Mesendoderm (in vitro differentiated cells): ENCODE results near the gene TMEM183A.

Experiments
- DNase-seq: peaks from one replicate; pipeline ENCODE4 v3.0.0; 2013
- H2AK5ac ChIP-seq: 2 replicates; pipeline ENCODE4 v1.6.1; 2013; ENCODE audit warnings: low read length, inconsistent platforms
- H2BK120ac ChIP-seq: 2 replicates; pipeline ENCODE4 v1.6.1; 2013; ENCODE audit warnings: low read depth, mild to moderate bottlenecking, low read length, moderate library complexity, mixed read lengths
- H2BK15ac ChIP-seq: replicated peaks from 2 replicates; pipeline ENCODE4 v1.6.1; 2013; ENCODE audit warnings: low read depth, mild to moderate bottlenecking, moderate library complexity
- H2BK5ac ChIP-seq: 2 replicates; pipeline ENCODE4 v1.6.1; 2013; ENCODE audit warnings: low read length, inconsistent platforms
- H3K18ac ChIP-seq: 2 replicates; pipeline ENCODE4 v1.6.1; 2013; ENCODE audit warnings: mild to moderate bottlenecking, low read length, mixed read lengths
- H3K23ac ChIP-seq: one replicate; pipeline ENCODE4 v1.6.1; 2013; ENCODE audit warnings: low read length
- H3K27ac ChIP-seq: 2 replicates; pipeline ENCODE4 v1.5.1; 2013; ENCODE audit warnings: low read depth, mild to moderate bottlenecking, inconsistent platforms, low read length, moderate library complexity
- H3K27me3 ChIP-seq: 2 replicates; pipeline ENCODE4 v1.6.1; 2013; ENCODE audit warnings: low read length, control low read depth, mild to moderate bottlenecking, inconsistent platforms; ENCODE audit not compliant: insufficient read depth, poor library complexity
- H3K36me3 ChIP-seq: 2 replicates; pipeline ENCODE4 v1.6.1; 2013; ENCODE audit warnings: low read length, inconsistent platforms; ENCODE audit not compliant: control insufficient read depth, insufficient read depth
- H3K4ac ChIP-seq: one replicate; pipeline ENCODE4 v1.6.1; 2013; ENCODE audit warnings: low read depth, mild to moderate bottlenecking, low read length, moderate library complexity
- H3K4me1 ChIP-seq: 2 replicates; pipeline ENCODE4 v1.6.1; 2013; ENCODE audit warnings: low read depth, low read length, inconsistent platforms; ENCODE audit not compliant: control insufficient read depth
- H3K4me2 ChIP-seq: 2 replicates; pipeline ENCODE4 v1.6.1; 2013; ENCODE audit warnings: low read length
- H3K4me3 ChIP-seq: 2 replicates; pipeline ENCODE4 v1.5.1; 2013; ENCODE audit warnings: mild to moderate bottlenecking, low read length
- H3K56ac ChIP-seq: one replicate; pipeline ENCODE4 v1.6.1; 2013; ENCODE audit warnings: low read length
- H3K79me1 ChIP-seq: 2 replicates; pipeline ENCODE4 v1.6.1; 2013; ENCODE audit warnings: low read length, inconsistent platforms
- H3K79me2 ChIP-seq: 2 replicates; pipeline ENCODE4 v1.6.1; 2013; ENCODE audit warnings: mild to moderate bottlenecking, low read length; ENCODE audit not compliant: control insufficient read depth, insufficient read depth
- H3K9ac ChIP-seq: 2 replicates; pipeline ENCODE4 v1.6.1; 2013; ENCODE audit warnings: low read length, inconsistent platforms
- H4K5ac ChIP-seq: one replicate; pipeline ENCODE4 v1.6.1; 2013; ENCODE audit warnings: low read length
- H4K8ac ChIP-seq: one replicate; pipeline ENCODE4 v1.6.1; 2013; ENCODE audit warnings: low read depth, mild to moderate bottlenecking, control low read depth, low read length, moderate library complexity
- WGBS: extraction: QIAGEN DNeasy Blood & Tissue Kit; methylation state at CpG from one replicate; pipeline ENCODE4 v1.1.7; 2013; ENCODE audit warnings: low lambda C conversion rate, missing lambda C conversion rate; ENCODE audit not compliant: insufficient coverage; ENCODE audit errors: extremely low coverage; 5-methylcytosine and 5-hydroxymethylcytosine counted together

TMEM183A gene

GRCh38 chr1:203036135-203036534 is 29.0 kb downstream of the TMEM183A start:
- Histone ChIP-seq H3K23ac (no peak overlapping the region), H3K18ac (no peak overlapping the region)
- WGBS: no CpG with 5 or more reads among the region's 4 CpGs

GRCh38 chr1:203036537-203036936 is 29.4 kb downstream of the TMEM183A start:
- Histone ChIP-seq H3K36me3 (no peaks in the 10 kb centered on the region), H2AK5ac (no peak overlapping the region), H3K9ac (no peak overlapping the region), H3K4me3 (no peak overlapping the region), H3K18ac (no peak overlapping the region), H2BK120ac (no peak overlapping the region), H3K27me3 (no peaks in the 10 kb centered on the region), H3K79me1 (no peaks in the 10 kb centered on the region), H3K27ac (no peak overlapping the region), H3K4me1 (no peaks in the 10 kb centered on the region), H3K23ac (no peak overlapping the region), H4K8ac (no peak overlapping the region), H3K4ac (no peak overlapping the region), H2BK5ac (no peak overlapping the region), H3K56ac (no peak overlapping the region), H3K79me2 (no peaks in the 10 kb centered on the region), H4K5ac (no peak overlapping the region), H2BK15ac (no peak overlapping the region), H3K4me2 (no peak overlapping the region)
- no CpG with 5 or more reads among the region's 2 CpGs for WGBS
- DNase-seq: no peak

More at GRCh38 chr1:203036135-203036534, 29.0 kb downstream of the TMEM183A start:
- Histone ChIP-seq H3K56ac (no peak overlapping the region), H3K79me1 (no peaks in the 10 kb centered on the region), H3K4me3 (no peak overlapping the region), H3K27me3 (no peaks in the 10 kb centered on the region), H4K8ac (no peak overlapping the region), H2BK120ac (no peak overlapping the region), H4K5ac (no peak overlapping the region), H3K4ac (no peak overlapping the region), H3K27ac (no peak overlapping the region), H3K4me2 (no peak overlapping the region), H3K4me1 (no peaks in the 10 kb centered on the region), H3K9ac (no peak overlapping the region), H2AK5ac (no peak overlapping the region), H2BK5ac (no peak overlapping the region), H3K36me3 (no peaks in the 10 kb centered on the region), H3K79me2 (no peaks in the 10 kb centered on the region), H2BK15ac (no peak overlapping the region)
- DNase-seq: peak; percentile 52

- H3K79me2 ChIP-seq: no peaks in the 10 kb centered on the region
- no peaks in the 10 kb centered on the region for H3K36me3 ChIP-seq
- no CpG with 5 or more reads among the region's 10 CpGs for WGBS
- H4K5ac ChIP-seq: no peak overlapping the region
- no peaks in the 10 kb centered on the region for H3K79me1 ChIP-seq
- H3K4me2 ChIP-seq: no peak overlapping the region
- no peaks in the 10 kb centered on the region for H3K27me3 ChIP-seq
- no peak overlapping the region for H4K8ac ChIP-seq
- no peak overlapping the region for H2BK5ac ChIP-seq
- no peak overlapping the region for H3K27ac ChIP-seq
- no peak overlapping the region for H3K18ac ChIP-seq
- H3K9ac ChIP-seq: no peak overlapping the region
- no peak overlapping the region for H2BK120ac ChIP-seq
- H3K4me3 ChIP-seq: no peak overlapping the region
- no peak overlapping the region for H2AK5ac ChIP-seq
- H2BK15ac ChIP-seq: no peak overlapping the region
- H3K56ac ChIP-seq: no peak overlapping the region
- H3K4me1 ChIP-seq: peaks cover 6% of the 10 kb centered on the region
- H3K4ac ChIP-seq: no peak overlapping the region
- no peak overlapping the region for H3K23ac ChIP-seq
- DNase-seq: no peak
Observed at GRCh38 chr1:203037509-203038190, 30.5 kb downstream of the TMEM183A start.

- Histone ChIP-seq H3K18ac (no peak overlapping the region), H2BK5ac (no peak overlapping the region), H3K79me2 (no peaks in the 10 kb centered on the region), H3K27me3 (no peaks in the 10 kb centered on the region), H3K27ac (no peak overlapping the region), H3K4me2 (no peak overlapping the region), H3K56ac (no peak overlapping the region), H2BK15ac (no peak overlapping the region), H3K23ac (no peak overlapping the region), H3K4me1 (peaks cover 6% of the 10 kb centered on the region), H4K5ac (no peak overlapping the region), H3K4me3 (no peak overlapping the region), H3K4ac (no peak overlapping the region), H4K8ac (no peak overlapping the region), H2AK5ac (no peak overlapping the region), H3K79me1 (no peaks in the 10 kb centered on the region), H3K36me3 (no peaks in the 10 kb centered on the region), H3K9ac (no peak overlapping the region), H2BK120ac (no peak overlapping the region)
- no peak for DNase-seq
- no CpG with 5 or more reads among the region's 9 CpGs for WGBS
Observed at GRCh38 chr1:203038217-203038741, 31.1 kb downstream of the TMEM183A start.

GRCh38 chr1:203038891-203039608 is 31.9 kb downstream of the TMEM183A start:
- H2BK15ac ChIP-seq: no peak overlapping the region
- H4K5ac ChIP-seq: no peak overlapping the region
- H3K4me2 ChIP-seq: no peak overlapping the region
- no peak overlapping the region for H3K4me3 ChIP-seq
- DNase-seq: peak; percentile 88
- no peak overlapping the region for H3K9ac ChIP-seq
- no peaks in the 10 kb centered on the region for H3K79me2 ChIP-seq
- H2AK5ac ChIP-seq: no peak overlapping the region
- H3K79me1 ChIP-seq: no peaks in the 10 kb centered on the region
- H2BK120ac ChIP-seq: no peak overlapping the region
- no peak overlapping the region for H2BK5ac ChIP-seq
- no peaks in the 10 kb centered on the region for H3K36me3 ChIP-seq
- no peaks in the 10 kb centered on the region for H3K27me3 ChIP-seq
- H4K8ac ChIP-seq: no peak overlapping the region
- H3K4me1 ChIP-seq: peaks cover 6% of the 10 kb centered on the region
- H3K4ac ChIP-seq: no peak overlapping the region
- H3K27ac ChIP-seq: no peak overlapping the region
- WGBS: no CpG with 5 or more reads among the region's 22 CpGs
- H3K18ac ChIP-seq: no peak overlapping the region
- no peak overlapping the region for H3K56ac ChIP-seq
- no peak overlapping the region for H3K23ac ChIP-seq
